Loucy (cell line): ENCODE data around the gene CRACR2A.

Experiments used
- H2AFZ ChIP-seq: fragments of 200-600 bp; sonication (generic); 2 replicates; pipeline ENCODE4 v1.6.0; 2016; ENCODE audit warnings: antibody characterized with exemption, mild to moderate bottlenecking, low read length, moderate library complexity
- H3F3A ChIP-seq: fragments of 200-600 bp; 2 replicates; pipeline ENCODE4 v1.6.0; 2016; ENCODE audit warnings: antibody characterized with exemption, low read depth, mild to moderate bottlenecking
- H3K27me3 ChIP-seq: fragments of 200-600 bp; sonication (generic); 2 replicates; pipeline ENCODE4 v1.6.1; 2014; ENCODE audit warnings: low read length, mild to moderate bottlenecking; ENCODE audit not compliant: insufficient read depth, poor library complexity, severe bottlenecking
- H3K36me3 ChIP-seq: fragments of 200-600 bp; sonication (generic); 2 replicates; pipeline ENCODE4 v1.6.1; 2016; ENCODE audit warnings: low read length; ENCODE audit not compliant: insufficient read depth
- H3K4me1 ChIP-seq: fragments of 200-600 bp; sonication (generic); 2 replicates; pipeline ENCODE4 v1.5.1; 2014; ENCODE audit warnings: low read length, mild to moderate bottlenecking; ENCODE audit not compliant: insufficient read depth, poor library complexity, severe bottlenecking
- H3K4me2 ChIP-seq: fragments of 200-600 bp; sonication (generic); 2 replicates; pipeline ENCODE4 v1.6.0; 2014; ENCODE audit warnings: antibody characterized with exemption, low read length, low read depth, mild to moderate bottlenecking; ENCODE audit not compliant: poor library complexity, severe bottlenecking
- H3K4me3 ChIP-seq: fragments of 200-600 bp; sonication (generic); 2 replicates; pipeline ENCODE4 v1.5.1; 2014; ENCODE audit warnings: low read length, mild to moderate bottlenecking, mixed read lengths; ENCODE audit not compliant: poor library complexity, severe bottlenecking
- H3K79me2 ChIP-seq: fragments of 200-600 bp; sonication (generic); 2 replicates; pipeline ENCODE4 v1.6.1; 2014; ENCODE audit warnings: low read length; ENCODE audit not compliant: insufficient read depth
- H3K9ac ChIP-seq: fragments of 200-600 bp; sonication (generic); 2 replicates; pipeline ENCODE4 v1.6.0; 2014; ENCODE audit warnings: mild to moderate bottlenecking, low read depth, low read length, moderate library complexity; ENCODE audit not compliant: poor library complexity, severe bottlenecking
- H3K9me2 ChIP-seq: fragments of 200-600 bp; sonication (generic); replicated peaks from 2 replicates; pipeline ENCODE4 v1.6.1; 2016; ENCODE audit warnings: low read depth, low read length, mixed read lengths
- H3K9me3 ChIP-seq: fragments of 200-600 bp; sonication (generic); 2 replicates; pipeline ENCODE4 v1.6.1; 2014; ENCODE audit warnings: mild to moderate bottlenecking, antibody characterized with exemption, low read length, low read depth; ENCODE audit not compliant: insufficient read depth
- H4K20me1 ChIP-seq: fragments of 200-600 bp; sonication (generic); 2 replicates; pipeline ENCODE4 v1.6.0; 2014; ENCODE audit warnings: antibody characterized with exemption, low read length, mild to moderate bottlenecking; ENCODE audit not compliant: insufficient read depth, poor library complexity, severe bottlenecking
- CTCF ChIP-seq: fragments of 200-600 bp; sonication (generic); conservative IDR thresholded peaks from 2 replicates; pipeline ENCODE4 v1.5.1; 2014; ENCODE audit warnings: mild to moderate bottlenecking, antibody characterized with exemption, low read length
- EZH2phosphoT487 ChIP-seq: fragments of 200-600 bp; IDR thresholded peaks from 2 replicates; pipeline ENCODE4 v1.6.1; 2018; ENCODE audit warnings: antibody characterized with exemption, mild to moderate bottlenecking, moderate library complexity, borderline replicate concordance

CRACR2A gene

GRCh38 chr12:3630621-3631271, 122.2 kb downstream of the CRACR2A start:
- Histone ChIP-seq H4K20me1 (no peaks in the 10 kb centered on the region), H3K4me3 (no peak overlapping the region), H3K27me3 (no peaks in the 10 kb centered on the region), H3K4me2 (no peak overlapping the region), H3K9ac (no peak overlapping the region), H3K9me3 (no peaks in the 10 kb centered on the region), H2AFZ (no peak overlapping the region), H3K36me3 (peaks cover 9% of the 10 kb centered on the region; the same call in 1 of the 2 replicates), H3K79me2 (no peaks in the 10 kb centered on the region), H3K9me2 (no peaks in the 10 kb centered on the region), H3K4me1 (peaks cover 9% of the 10 kb centered on the region), H3F3A (no peaks in the 10 kb centered on the region)
- TF ChIP-seq CTCF (no peak), EZH2phosphoT487 (no peak)

GRCh38 chr12:3630111-3630510, 122.8 kb downstream of the CRACR2A start:
- H3K79me2 ChIP-seq: no peaks in the 10 kb centered on the region
- no peaks in the 10 kb centered on the region for H4K20me1 ChIP-seq
- H3K4me1 ChIP-seq: peaks cover 9% of the 10 kb centered on the region
- no peak overlapping the region for H3K4me3 ChIP-seq
- no peak overlapping the region for H3K9ac ChIP-seq
- no peak overlapping the region for H2AFZ ChIP-seq
- H3K27me3 ChIP-seq: no peaks in the 10 kb centered on the region
- H3K36me3 ChIP-seq: peaks cover 16% of the 10 kb centered on the region; the same call in 1 of the 2 replicates
- no peaks in the 10 kb centered on the region for H3F3A ChIP-seq
- H3K9me3 ChIP-seq: no peaks in the 10 kb centered on the region
- H3K4me2 ChIP-seq: no peak overlapping the region
- no peaks in the 10 kb centered on the region for H3K9me2 ChIP-seq
- no peak for TF ChIP-seq EZH2phosphoT487
- TF ChIP-seq CTCF: no peak

- Histone ChIP-seq H4K20me1 (no peaks in the 10 kb centered on the region), H3K27me3 (no peaks in the 10 kb centered on the region), H2AFZ (no peak overlapping the region), H3K4me3 (no peak overlapping the region), H3K9me3 (no peaks in the 10 kb centered on the region), H3K9ac (no peak overlapping the region), H3F3A (no peaks in the 10 kb centered on the region), H3K9me2 (no peaks in the 10 kb centered on the region), H3K4me1 (peaks cover 9% of the 10 kb centered on the region), H3K79me2 (no peaks in the 10 kb centered on the region), H3K36me3 (peaks cover 16% of the 10 kb centered on the region; the same call in 1 of the 2 replicates), H3K4me2 (no peak overlapping the region)
- TF ChIP-seq EZH2phosphoT487: no peak
- no peak for TF ChIP-seq CTCF
These were observed 123.7 kb downstream of the CRACR2A start for GRCh38 chr12:3629057-3629830.
